ENCODE data around the gene UGT2B11.

The UGT2B11 gene

GRCh38 chr4:69154021-69154420 is 60.5 kb downstream of the UGT2B11 start:
- H3K27ac ChIP-seq (replicated peaks): no peak overlapping the region
- no peak for DNase-seq (ENCODE audit: low read depth in 1 of 2, low spot score in 1 of 2)
- TF ChIP-seq POLR2AphosphoS5 (IDR thresholded peaks at IDR 0.05; ENCODE audit: low read depth): no peak
- TF ChIP-seq, protein P1, sequence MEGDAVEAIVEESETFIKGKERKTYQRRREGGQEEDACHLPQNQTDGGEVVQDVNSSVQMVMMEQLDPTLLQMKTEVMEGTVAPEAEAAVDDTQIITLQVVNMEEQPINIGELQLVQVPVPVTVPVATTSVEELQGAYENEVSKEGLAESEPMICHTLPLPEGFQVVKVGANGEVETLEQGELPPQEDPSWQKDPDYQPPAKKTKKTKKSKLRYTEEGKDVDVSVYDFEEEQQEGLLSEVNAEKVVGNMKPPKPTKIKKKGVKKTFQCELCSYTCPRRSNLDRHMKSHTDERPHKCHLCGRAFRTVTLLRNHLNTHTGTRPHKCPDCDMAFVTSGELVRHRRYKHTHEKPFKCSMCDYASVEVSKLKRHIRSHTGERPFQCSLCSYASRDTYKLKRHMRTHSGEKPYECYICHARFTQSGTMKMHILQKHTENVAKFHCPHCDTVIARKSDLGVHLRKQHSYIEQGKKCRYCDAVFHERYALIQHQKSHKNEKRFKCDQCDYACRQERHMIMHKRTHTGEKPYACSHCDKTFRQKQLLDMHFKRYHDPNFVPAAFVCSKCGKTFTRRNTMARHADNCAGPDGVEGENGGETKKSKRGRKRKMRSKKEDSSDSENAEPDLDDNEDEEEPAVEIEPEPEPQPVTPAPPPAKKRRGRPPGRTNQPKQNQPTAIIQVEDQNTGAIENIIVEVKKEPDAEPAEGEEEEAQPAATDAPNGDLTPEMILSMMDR (IDR thresholded peaks at IDR 0.05; ENCODE audit: insufficient read depth, low read length): no peak
- no peak for TF ChIP-seq REST (IDR thresholded peaks at IDR 0.05; ENCODE audit: insufficient replicate concordance, low read depth)
- no peak for TF ChIP-seq SPI1 (IDR thresholded peaks at IDR 0.05; ENCODE audit: borderline replicate concordance, low read depth)
- no peak for TF ChIP-seq GABPA (IDR thresholded peaks at IDR 0.05; ENCODE audit: low read depth)
- no peaks in the 10 kb centered on the region for H3K27me3 ChIP-seq (ENCODE audit: insufficient read depth, poor library complexity, severe bottlenecking)
- no peak overlapping the region for H3K4me3 ChIP-seq (replicated peaks; ENCODE audit: insufficient read depth, low read length)

Data from HL-60 (cell line).